HG03439 (cell line): ENCODE measurements around the gene ZNF318.
"Not testable (repeated sequence)": the region's sequence is repeated elsewhere in the genome, so short reads cannot be mapped to it uniquely, and the experiment has no call there.

Source experiments
- ATAC-seq: cut with Tn5 transposase; IDR thresholded peaks from one replicate; pipeline ENCODE4 v1.9.1; 2021; ENCODE audit warnings: mild to moderate bottlenecking, moderate library complexity; ENCODE audit not compliant: unreplicated experiment

The ZNF318 gene

GRCh38 chr6:43338243-43338642 lies 31.2 kb downstream of the ZNF318 start:
- ATAC-seq = peak; percentile 38

- no peak for ATAC-seq
Measured at GRCh38 chr6:43336382-43336781, 33.1 kb downstream of the ZNF318 start.

GRCh38 chr6:43335469-43335868 lies 34.0 kb downstream of the ZNF318 start:
- ATAC-seq = no peak

GRCh38 chr6:43334466-43335095 lies 34.9 kb downstream of the ZNF318 start:
- ATAC-seq = no peak

- ATAC-seq = no peak
Measured at GRCh38 chr6:43331891-43332290, 37.6 kb downstream of the ZNF318 start.

GRCh38 chr6:43331470-43331869 lies 38.0 kb downstream of the ZNF318 start:
- no peak for ATAC-seq

GRCh38 chr6:43328528-43328927 lies 40.9 kb downstream of the ZNF318 start:
- ATAC-seq = no peak

GRCh38 chr6:43325876-43326275 lies 43.6 kb downstream of the ZNF318 start:
- ATAC-seq = no peak

GRCh38 chr6:43318011-43318410 lies 51.4 kb downstream of the ZNF318 start:
- no peak for ATAC-seq

GRCh38 chr6:43313813-43314212 lies 55.6 kb downstream of the ZNF318 start:
- ATAC-seq = no peak

- ATAC-seq = no peak
Measured at GRCh38 chr6:43311666-43312065, 57.8 kb downstream of the ZNF318 start.

GRCh38 chr6:43310624-43311023 lies 58.8 kb downstream of the ZNF318 start:
- ATAC-seq = no peak

- no peak for ATAC-seq
Measured at GRCh38 chr6:43310134-43310533, 59.3 kb downstream of the ZNF318 start.

- ATAC-seq = no peak
Measured at GRCh38 chr6:43308990-43309477, 60.4 kb downstream of the ZNF318 start.

GRCh38 chr6:43308101-43308989 lies 61.1 kb downstream of the ZNF318 start, which contains the start of gene CRIP3:
Gene CRIP3 (minus strand): TSS chr6:43308826. CDS start chr6:43308792, 34 bp downstream.
- ATAC-seq = peak; percentile 61

GRCh38 chr6:43307451-43308100 lies 61.9 kb downstream of the ZNF318 start:
- peak; percentile 11 for ATAC-seq

GRCh38 chr6:43306086-43306485 lies 63.4 kb downstream of the ZNF318 start:
- ATAC-seq = no peak

- ATAC-seq = no peak
Measured at GRCh38 chr6:43304882-43305281, 64.6 kb downstream of the ZNF318 start.

GRCh38 chr6:43304361-43304760 lies 65.1 kb downstream of the ZNF318 start:
- no peak for ATAC-seq

- no peak for ATAC-seq
Measured at GRCh38 chr6:43303751-43304331, 65.6 kb downstream of the ZNF318 start.

GRCh38 chr6:43303006-43303405 lies 66.4 kb downstream of the ZNF318 start:
- not testable (repeated sequence) for ATAC-seq
